Activated naive CD4-positive, alpha-beta T cell (primary cell): ENCODE measurements around the gene LCE5A.
"Not testable (repeated sequence)": the region's sequence is repeated elsewhere in the genome, so short reads cannot be mapped to it uniquely, and the experiment has no call there.

Source experiments
- DNase-seq, 4 experiments: peaks; one replicate each; lab custom pipeline; 2025; lab: John Stamatoyannopoulos, UW

LCE5A gene

GRCh38 chr1:152510503-152510902 lies at the start of gene LCE5A:
TSS of gene LCE5A (plus strand) at chr1:152510803. CDS start at chr1:152511535, 732 bp downstream.
- no peak for DNase-seq

- peak in 1 of 4 experiments; percentile 24 for DNase-seq
Measured at GRCh38 chr1:152461544-152461943, 49.1 kb upstream of the LCE5A start.

DNA sequence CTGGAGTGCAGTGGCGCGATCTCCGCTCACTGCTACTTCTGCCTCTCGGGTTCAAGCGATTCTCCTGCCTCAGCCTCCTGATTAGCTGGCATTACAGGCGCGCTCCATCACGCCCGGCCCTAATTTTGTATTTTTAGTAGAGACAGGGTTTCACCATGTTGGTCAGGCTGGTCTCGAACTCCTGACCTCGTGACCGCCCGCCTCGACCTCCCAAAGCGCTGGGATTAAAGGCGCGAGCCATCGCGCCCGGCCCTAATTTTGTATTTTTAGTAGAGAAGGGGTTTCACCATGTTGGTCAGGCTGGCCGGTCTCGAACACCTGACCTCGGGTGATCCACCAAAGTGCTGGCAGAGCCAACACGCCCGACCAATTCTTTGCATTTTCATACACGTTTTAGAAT lies 48.0 kb upstream of the LCE5A start:
- no peak for DNase-seq

DNA sequence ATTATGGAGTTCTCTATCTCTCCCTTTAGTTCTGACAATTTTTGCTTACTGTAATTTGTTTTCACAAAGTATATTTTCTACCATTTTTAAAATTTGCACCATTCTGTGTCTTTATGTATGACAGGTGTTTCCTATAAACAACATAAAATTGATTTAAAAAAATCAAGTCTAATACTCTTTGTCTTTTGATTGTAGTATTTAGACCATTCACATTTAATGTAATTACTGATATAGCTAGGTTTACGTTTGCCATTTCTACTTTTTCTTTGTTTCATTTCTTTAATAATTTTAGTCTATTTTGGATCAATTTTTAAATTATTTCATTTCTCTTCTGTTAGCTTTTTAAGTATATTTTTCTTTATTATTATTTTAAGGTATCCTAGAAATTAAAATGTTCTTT lies 44.4 kb upstream of the LCE5A start:
- DNase-seq = no peak

DNA sequence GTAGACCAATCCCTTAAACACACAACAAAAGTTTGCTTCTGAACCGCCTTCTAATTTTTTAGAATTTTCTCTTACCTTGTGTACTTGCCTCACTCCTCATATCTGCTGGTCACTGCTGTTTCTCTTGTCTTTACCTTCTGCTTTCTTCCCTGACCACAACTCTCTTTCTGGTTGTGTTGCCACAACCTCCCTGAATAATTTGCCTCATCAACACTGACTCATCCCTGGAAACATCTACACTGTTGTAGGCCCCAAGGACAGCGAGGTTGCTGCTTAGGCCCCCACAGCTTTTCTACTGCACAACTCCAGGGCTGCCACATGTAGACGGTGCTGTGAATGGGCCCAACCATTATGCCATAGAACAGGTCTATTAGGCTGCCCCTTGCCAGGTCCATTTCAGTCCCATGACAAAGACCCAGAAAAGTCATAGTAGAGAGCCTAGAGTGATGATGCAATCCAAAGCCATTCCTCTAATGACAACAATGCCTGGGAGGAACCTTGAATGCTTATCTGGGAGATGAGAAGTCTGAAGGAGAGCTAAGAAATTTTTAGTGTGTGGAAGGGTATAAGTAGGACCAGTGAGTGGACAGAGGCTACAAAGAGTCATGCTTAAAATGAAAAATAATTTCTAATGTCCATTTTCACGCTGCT lies 36.6 kb upstream of the LCE5A start:
- no peak for DNase-seq

DNA sequence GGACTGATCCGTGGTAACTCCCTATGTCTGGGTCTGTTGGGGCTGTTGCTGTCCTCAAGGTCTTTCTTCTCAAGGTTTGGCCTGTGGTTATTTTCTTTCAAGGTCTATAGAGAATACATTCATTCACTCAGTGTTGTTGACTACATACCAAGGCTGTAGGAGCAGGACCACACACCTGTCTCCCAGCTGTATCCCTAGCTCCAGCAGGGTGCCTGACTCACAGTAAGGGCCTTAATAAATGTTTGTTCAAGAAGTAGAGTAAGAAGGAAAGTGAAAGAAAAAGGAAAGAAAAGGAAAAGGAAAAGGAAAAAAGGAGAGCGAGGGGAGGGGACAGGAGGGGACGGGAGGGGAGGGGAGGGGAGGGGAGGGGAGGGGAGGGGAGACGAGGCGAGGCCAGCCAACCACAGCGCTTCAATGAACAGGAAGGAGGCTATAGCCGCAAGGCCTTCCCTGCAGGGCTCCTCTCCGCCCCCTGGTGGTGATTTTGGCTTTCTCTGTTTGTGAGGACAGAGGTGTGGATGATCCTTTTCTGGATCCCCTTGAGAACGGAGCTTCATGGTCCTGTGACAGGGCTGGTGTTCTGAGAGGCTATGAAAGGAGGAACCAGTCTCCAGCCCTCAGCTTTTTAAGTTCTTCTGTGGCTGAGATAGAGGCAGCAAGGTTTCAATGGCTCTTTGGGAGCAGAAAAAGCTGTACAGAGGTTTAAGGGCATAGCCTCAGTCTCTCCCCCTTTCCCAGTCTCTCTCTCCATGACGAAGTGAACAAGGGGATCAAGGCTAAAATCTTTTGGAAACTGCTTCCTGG lies 30.6 kb upstream of the LCE5A start:
- peak; percentile 7 to 26 (median 15) for DNase-seq

DNA sequence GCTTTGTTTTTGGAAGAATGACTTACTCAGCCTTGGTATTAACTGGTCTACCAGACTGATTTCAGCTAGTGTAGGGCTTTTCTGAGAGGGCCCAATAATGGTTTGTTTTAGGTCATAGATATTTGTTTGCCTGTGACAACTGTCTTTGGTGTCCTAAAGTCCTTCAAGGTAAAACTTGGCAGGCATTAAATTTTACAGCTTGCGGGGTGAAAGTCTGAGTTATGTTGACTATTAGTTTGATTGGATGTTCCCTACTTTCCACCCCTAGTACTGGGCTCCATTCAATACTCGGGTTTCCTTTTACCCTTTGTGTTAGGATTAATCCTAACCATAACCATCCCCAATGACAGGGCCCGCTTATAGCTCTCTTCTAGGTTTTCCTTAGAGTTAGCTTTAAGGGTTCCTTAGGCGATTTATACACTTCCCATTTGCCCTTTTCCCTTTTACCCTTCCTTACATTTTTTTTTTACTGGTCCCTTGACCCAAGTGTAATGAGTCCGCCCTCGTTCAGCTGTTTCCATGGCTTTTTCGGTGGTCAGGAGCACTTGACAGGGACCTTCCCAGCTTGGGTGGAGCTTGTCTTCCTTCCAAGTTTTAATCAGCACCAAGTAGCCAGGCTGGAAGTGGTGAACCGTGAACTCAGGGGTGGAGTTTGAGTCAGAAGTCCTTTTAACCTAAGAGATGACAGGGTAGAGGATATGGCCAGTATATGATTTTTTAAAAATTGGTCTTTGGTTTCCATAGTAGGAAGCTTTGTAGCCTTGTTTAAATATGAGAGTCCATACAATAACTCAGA lies 28.5 kb upstream of the LCE5A start:
- DNase-seq = no peak

DNA sequence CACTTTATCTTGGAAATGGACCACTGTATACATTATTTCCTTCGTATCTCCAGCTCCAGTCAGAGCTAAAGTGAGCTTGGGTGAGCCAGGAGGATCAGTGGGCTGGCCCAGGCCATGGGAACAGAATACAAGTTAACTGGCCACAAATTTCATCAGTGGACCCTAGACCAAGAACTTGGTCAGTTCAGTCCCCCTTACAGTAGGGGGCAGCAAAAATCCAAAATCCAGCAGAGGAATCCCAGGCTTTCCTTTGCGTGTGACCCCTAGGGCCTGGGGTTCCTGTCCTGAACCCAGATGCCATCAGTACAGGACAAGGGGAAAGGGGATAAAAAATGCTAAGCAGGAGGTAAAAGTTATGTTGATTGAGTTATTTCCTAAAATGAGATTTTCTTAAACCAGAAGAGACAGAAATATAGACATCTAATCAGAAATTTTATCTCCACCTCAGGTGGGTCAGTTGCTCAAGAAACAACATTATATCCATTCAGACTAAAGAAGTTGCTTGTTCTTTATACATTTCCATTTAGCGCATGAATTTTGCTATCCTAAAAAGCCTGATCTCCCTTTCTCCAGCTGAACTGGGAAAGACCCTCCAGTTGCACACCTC lies 24.1 kb upstream of the LCE5A start:
- no peak for DNase-seq

DNA sequence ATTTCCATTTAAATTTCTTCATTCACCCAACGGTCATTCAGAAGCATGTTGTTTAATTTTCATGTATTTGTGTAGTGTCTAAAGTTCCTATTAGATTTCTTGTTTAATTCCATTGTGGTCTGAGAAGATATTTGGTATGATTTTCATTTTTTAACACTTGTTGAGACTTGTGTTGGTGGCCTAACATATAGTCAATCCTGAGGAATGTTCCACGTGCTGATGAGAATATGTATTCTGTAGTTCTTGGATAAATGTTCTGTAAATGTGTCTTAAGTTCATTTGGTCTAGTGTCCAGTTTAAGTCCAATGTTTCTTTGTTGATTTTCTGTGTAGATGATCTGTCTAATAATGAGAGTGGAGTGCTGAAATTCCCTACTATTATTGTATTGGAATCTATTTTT lies 22.7 kb upstream of the LCE5A start:
- no peak for DNase-seq

- not testable (repeated sequence) for DNase-seq
Measured at GRCh38 chr1:152491537-152491936, 19.1 kb upstream of the LCE5A start.

DNA sequence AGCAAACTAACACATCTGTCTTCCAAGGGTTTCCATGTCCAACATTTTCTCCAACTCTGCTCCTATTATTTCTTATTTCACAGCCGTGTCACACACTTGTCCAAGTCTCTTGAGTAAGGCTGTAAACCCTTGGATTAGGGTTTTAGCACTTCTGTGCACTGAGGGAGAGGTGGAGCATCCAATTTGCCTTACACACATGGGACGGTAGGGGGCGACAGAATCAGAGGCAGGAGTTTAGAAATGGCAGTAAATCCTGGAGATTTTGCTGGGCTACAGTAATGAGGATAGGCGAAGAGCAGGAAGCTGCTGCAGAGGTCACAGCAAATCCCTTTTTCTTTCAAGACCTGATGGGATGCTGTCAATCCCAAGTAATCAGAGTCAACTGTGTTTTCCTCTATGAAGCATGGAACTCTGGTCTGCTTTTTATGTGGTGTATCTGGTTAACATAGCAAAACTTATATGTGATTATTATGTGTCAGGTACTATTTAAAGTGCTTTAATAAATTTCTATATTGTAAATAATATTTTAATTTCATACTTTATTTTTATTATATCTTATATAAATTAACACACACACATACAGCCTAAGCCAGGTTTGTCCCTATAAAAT lies 15.4 kb upstream of the LCE5A start:
- DNase-seq = no peak

DNA sequence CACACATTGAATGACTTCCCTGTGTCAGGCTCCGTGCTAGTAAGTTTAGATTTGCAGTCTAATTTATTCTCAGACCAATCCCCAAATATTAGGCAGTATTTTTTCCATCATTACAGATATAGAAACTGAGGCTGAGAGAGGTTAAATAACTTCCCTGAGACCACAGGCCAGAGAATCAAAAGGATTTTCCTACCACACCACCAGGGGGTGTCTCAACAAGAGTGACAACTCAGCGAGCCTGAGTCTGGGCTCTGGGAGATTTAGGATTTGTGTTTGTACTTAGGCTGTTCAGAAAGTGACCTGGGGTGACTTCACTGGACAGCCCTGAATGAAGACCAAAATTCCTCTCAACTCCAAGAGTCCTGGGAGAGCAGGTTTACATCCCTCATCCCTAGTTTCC lies 13.3 kb upstream of the LCE5A start:
- DNase-seq = no peak

DNA sequence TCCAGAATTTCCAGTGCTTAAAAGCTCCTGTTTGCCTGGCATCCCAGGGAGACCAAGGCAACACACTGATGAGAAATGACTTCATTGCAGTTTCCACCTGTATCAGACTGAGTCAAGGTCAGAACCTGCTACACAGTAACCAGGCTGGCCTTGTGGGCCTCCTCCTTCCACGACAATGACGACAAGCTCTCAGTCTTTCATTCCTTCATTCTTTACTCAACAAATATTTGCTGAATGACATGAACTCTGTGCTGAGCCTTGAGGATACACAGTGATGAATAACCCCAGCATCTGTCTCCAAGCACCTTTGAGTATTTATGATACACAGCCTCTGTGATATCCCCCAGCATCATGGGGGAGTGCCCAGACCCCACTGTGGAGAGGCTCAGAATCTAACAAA lies 8.9 kb upstream of the LCE5A start:
- DNase-seq = no peak

DNA sequence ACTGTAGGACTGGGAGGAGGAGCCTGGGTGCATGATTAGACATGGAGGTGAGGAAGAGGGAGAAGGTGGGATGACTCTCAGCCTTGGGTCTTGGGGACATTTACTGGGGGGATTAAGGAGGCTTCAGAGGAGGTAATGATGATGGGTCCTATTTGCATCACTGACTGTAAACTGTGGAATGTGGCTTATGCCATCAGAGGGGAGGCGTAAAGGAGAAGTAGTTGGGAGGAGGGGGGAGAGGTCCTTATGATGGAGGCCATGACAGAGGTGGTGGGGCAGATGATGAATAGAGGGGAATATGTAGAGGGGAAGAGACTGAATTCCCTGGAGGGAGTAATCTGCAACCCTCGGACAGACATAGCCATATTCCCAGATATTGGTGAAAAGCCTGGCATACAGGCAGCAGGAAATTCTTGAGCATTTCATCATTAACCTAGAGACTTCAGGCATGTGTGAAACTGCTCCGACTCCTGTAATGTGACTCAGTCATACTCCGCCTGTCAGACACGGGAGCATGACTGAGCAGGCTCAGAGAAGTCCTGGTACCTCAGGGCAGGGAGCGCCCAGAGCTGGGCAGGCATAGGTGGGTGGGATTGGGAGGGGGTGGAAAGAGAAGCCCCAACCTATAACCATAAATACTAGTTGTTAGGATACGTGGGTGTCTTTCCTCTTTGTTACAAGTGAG lies 8.0 kb upstream of the LCE5A start:
- no peak for DNase-seq

DNA sequence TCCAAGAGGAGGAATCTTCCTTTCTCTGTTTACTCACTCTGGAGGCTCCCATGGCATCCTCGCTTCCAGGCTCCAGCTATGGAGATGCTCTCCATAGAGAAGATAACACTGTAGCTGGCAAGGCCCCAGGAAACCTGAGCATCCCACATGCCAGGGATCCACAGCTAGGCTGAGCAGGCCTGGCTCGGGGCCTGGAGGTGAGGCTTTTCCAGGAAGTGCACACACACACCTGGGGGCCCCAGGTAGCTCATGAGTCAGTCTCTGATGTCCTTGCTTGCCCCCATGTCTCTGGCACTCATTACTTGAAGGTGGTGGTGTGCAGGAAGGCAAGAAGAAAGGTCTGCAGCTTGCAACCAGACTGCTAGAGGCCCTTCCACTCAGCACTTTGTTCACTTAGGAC lies 5.5 kb upstream of the LCE5A start:
- no peak for DNase-seq

DNA sequence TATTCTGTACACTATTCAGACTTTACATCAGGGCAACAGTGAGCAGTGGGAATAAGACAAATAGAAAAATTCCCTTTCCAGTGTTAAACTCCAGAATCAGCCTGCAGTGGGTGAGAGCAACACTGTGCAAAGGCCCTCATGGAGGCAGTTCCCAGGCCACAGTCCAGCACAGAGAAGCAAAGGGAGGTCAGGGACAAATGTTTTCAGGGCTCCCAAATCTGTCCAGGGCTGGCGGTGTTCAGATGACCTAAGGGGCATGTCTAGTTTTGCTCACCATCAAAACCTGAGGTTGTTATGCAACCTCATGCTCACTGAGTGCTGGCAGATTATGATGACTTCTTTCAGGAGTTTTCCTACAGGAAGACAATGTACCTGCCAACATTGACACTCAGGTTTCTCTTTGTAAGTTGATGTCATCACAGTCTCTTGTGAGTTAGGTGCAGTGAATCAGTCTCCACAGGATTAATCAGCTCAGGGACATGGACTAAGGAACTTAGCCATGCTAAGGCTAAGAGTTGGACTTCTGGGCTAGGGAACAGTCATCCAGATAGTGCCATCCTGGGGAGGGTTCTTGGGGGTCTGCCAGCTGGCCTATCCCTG lies 3.6 kb upstream of the LCE5A start:
- no peak for DNase-seq

DNA sequence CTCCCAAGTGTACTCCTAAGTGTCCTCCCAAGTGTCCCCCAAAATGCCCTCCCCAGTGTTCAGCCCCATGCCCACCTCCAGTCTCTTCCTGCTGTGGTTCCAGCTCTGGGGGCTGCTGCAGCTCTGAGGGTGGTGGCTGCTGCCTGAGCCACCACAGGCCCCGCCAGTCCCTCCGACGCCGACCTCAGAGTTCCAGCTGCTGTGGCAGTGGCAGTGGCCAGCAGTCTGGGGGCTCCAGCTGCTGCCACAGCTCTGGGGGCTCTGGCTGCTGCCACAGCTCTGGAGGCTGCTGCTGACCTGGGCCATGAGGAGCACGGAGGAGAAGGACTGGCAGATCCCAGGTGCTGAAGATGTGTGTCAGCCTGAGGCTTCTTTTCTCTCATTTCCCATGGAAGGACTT lies 993 bp downstream of the LCE5A start:
- DNase-seq = no peak

DNA sequence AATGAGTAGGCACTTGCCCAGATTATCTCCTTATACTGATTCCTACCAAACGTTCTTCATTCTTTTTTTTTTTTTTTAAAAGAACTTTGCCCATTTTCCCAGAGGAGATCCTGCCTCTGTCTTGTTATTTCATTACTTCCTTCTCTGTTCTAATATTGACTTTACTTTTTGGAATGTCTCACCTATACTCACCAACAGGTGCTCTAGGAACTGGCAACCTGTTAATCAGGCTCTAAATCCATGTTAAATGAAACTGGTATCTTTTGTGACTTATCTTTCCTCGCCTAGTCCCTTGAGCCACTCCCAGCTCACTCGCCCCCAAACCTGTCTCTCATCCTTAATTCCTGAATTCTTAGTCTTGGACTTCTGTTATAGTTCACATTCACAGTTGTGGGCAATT lies 2.5 kb downstream of the LCE5A start:
- DNase-seq = no peak

DNA sequence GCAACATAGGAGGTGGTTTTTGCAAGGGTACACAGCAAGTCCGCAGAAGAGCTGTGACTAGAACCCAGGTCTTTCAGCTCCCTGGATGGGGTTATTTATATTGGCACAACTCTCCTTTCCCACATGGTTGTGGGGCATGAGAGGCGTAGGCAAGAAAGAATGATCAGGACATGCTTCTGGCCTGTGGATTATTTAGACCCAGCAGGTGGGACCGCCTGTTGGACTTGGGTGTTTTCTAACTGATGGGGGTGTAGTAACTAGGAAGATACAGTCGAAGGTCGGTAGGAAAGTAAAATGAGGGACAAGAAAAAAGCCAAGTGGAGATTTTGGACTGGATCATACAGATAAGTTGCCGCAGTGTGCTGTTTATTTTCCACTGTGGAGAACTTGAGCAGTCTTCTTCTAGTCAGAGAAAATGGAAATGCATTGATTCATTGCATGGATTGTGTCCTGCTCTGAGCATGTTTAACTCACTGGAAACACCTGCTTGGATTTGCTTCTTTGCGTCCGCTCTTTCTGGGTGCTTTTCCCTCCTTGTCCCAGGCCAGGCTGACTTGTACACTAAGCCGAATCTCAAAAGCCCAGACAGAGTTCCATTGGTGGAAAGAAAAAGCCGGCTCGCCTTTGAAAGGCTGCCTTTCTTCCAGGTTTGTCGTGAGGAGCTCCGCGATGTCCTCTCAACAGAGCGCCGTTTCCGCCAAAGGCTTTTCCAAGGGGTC lies 4.3 kb downstream of the LCE5A start:
- no peak for DNase-seq

GRCh38 chr1:152515434-152515783 lies 4.8 kb downstream of the LCE5A start:
- DNase-seq = no peak
